ENCODE measurements around the gene HEMGN. TPM values are rescaled to one million over a fixed set of nuclear protein-coding genes. Genes with fewer than 3 reads are reported as not detected.
"Not testable (repeated sequence)": the region's sequence is repeated elsewhere in the genome, so short reads cannot be mapped to it uniquely, and the experiment has no call there.

HEMGN gene
- polyA plus RNA-seq, 3 donors, result 0.18 TPM; not detected in 2

- Histone ChIP-seq H3K4me1 (ENCODE audit: control insufficient read depth in 1 of 2, insufficient read depth in 2 of 2, low read length in 2 of 2) (peaks cover 8 to 11% of the 10 kb centered on the region in 2 donors), H3K79me2 (ENCODE audit: insufficient read depth, low read length) (peaks cover 15% of the 10 kb centered on the region), H4K20me1 (ENCODE audit: insufficient read depth, low read length) (no peaks in the 10 kb centered on the region), H3K9ac (ENCODE audit: insufficient read depth, low read length, poor library complexity, severe bottlenecking) (no peak overlapping the region), H3K36me3 (replicated peaks in 1 of 2; ENCODE audit: control insufficient read depth in 1 of 2, insufficient read depth in 2 of 2, low read length in 2 of 2) (no peaks in the 10 kb centered on the region), H3K27me3 (ENCODE audit: control insufficient read depth in 2 of 2, insufficient read depth in 2 of 2, low read length in 2 of 2) (peaks cover 0 to 8% of the 10 kb centered on the region in 2 donors), H3K4me2 (replicated peaks; ENCODE audit: extremely low read depth, low read length, poor library complexity, severe bottlenecking) (no peak overlapping the region), H3K27ac (ENCODE audit: low read depth in 1 of 2, low read length in 2 of 2) (no peak overlapping the region), H3K9me3 (replicated peaks in 1 of 2; ENCODE audit: control insufficient read depth in 1 of 2, insufficient read depth in 1 of 2, low read length in 2 of 2) (no peaks in the 10 kb centered on the region), H2AFZ (ENCODE audit: insufficient read depth, low read depth, low read length, poor library complexity, severe bottlenecking) (no peak overlapping the region), H3K4me3 (replicated peaks in 1 of 3; ENCODE audit: low read depth in 2 of 3, low read length in 3 of 3) (no peak overlapping the region)
- intact Hi-C loops (cut with micrococcal nuclease), result no loop called here
- H3K27ac Mint-ChIP-seq, result no peak overlapping the region
- TF ChIP-seq, protein P1, sequence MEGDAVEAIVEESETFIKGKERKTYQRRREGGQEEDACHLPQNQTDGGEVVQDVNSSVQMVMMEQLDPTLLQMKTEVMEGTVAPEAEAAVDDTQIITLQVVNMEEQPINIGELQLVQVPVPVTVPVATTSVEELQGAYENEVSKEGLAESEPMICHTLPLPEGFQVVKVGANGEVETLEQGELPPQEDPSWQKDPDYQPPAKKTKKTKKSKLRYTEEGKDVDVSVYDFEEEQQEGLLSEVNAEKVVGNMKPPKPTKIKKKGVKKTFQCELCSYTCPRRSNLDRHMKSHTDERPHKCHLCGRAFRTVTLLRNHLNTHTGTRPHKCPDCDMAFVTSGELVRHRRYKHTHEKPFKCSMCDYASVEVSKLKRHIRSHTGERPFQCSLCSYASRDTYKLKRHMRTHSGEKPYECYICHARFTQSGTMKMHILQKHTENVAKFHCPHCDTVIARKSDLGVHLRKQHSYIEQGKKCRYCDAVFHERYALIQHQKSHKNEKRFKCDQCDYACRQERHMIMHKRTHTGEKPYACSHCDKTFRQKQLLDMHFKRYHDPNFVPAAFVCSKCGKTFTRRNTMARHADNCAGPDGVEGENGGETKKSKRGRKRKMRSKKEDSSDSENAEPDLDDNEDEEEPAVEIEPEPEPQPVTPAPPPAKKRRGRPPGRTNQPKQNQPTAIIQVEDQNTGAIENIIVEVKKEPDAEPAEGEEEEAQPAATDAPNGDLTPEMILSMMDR (IDR thresholded peaks at IDR 0.05), result no peak
- H3K4me3 Mint-ChIP-seq, result no peak overlapping the region
- peaks cover 3 to 10% (median 3%) of the 10 kb centered on the region in 3 donors for H3K27me3 Mint-ChIP-seq (ENCODE audit: low read depth in 3 of 3)
- DNase-seq, result no peak
- 100% methylated on average over 1 of the region's 3 CpGs for WGBS (ENCODE audit: insufficient coverage)
- peaks cover 0 to 9% (median 3%) of the 10 kb centered on the region in 7 donors for H3K9me3 Mint-ChIP-seq
- H3K4me1 Mint-ChIP-seq, result peaks cover 9% of the 10 kb centered on the region
- no peaks in the 10 kb centered on the region for H3K36me3 Mint-ChIP-seq
Observed at GRCh38 chr9:97978371-97979130, 40.6 kb upstream of the HEMGN start.

GRCh38 chr9:97976633-97977032 is 38.7 kb upstream of the HEMGN start:
- H2AFZ ChIP-seq (ENCODE audit: insufficient read depth, low read depth, low read length, poor library complexity, severe bottlenecking); H3K27ac Mint-ChIP-seq; H3K4me3 Mint-ChIP-seq; H3K36me3 Mint-ChIP-seq; DNase-seq; H3K4me1 ChIP-seq (ENCODE audit: control insufficient read depth in 1 of 2, insufficient read depth in 2 of 2, low read length in 2 of 2); intact Hi-C loops (cut with micrococcal nuclease); H3K27me3 Mint-ChIP-seq (ENCODE audit: low read depth in 3 of 3); H3K36me3 ChIP-seq (replicated peaks in 1 of 2; ENCODE audit: control insufficient read depth in 1 of 2, insufficient read depth in 2 of 2, low read length in 2 of 2); H3K4me2 ChIP-seq (replicated peaks; ENCODE audit: extremely low read depth, low read length, poor library complexity, severe bottlenecking); H4K20me1 ChIP-seq (ENCODE audit: insufficient read depth, low read length); H3K27me3 ChIP-seq (ENCODE audit: control insufficient read depth in 2 of 2, insufficient read depth in 2 of 2, low read length in 2 of 2); H3K4me3 ChIP-seq (replicated peaks in 1 of 3; ENCODE audit: low read depth in 2 of 3, low read length in 3 of 3); H3K9ac ChIP-seq (ENCODE audit: insufficient read depth, low read length, poor library complexity, severe bottlenecking); H3K9me3 Mint-ChIP-seq; H3K27ac ChIP-seq (ENCODE audit: low read depth in 1 of 2, low read length in 2 of 2); H3K4me1 Mint-ChIP-seq; H3K9me3 ChIP-seq (replicated peaks in 1 of 2; ENCODE audit: control insufficient read depth in 1 of 2, insufficient read depth in 1 of 2, low read length in 2 of 2); H3K79me2 ChIP-seq (ENCODE audit: insufficient read depth, low read length): not testable (repeated sequence)
- 100% methylated on average over 7 of the region's 10 CpGs for WGBS (ENCODE audit: insufficient coverage)

All from CD14-positive monocyte (primary cell).